Loucy (cell line): ENCODE measurements around the gene RBMS3.

Source experiments
- CTCF ChIP-seq: fragments of 200-600 bp; sonication (generic); conservative IDR thresholded peaks from 2 replicates; pipeline ENCODE4 v1.5.1; 2014; ENCODE audit warnings: mild to moderate bottlenecking, antibody characterized with exemption, low read length
- EZH2phosphoT487 ChIP-seq: fragments of 200-600 bp; IDR thresholded peaks from 2 replicates; pipeline ENCODE4 v1.6.1; 2018; ENCODE audit warnings: antibody characterized with exemption, mild to moderate bottlenecking, moderate library complexity, borderline replicate concordance

GRCh38 chr3:29611252-29611651 is 330.4 kb downstream of the RBMS3 start:
- no peak for TF ChIP-seq EZH2phosphoT487
- TF ChIP-seq CTCF = no peak
